ENCODE measurements around the gene LDB2. TPM values are rescaled to one million over a fixed set of nuclear protein-coding genes. Genes with fewer than 3 reads are reported as not detected.

LDB2 gene
- total and polyA plus RNA-seq, 2 of the 8 experiments (the other 6 are each of a cell fraction or from before 2014, with no cell fraction given) = 57.0 to 140 TPM

GRCh38 chr4:16802044-16802443 lies 96.4 kb downstream of the LDB2 start (continued):
- TF ChIP-seq GABPA (IDR thresholded peaks at IDR 0.05; ENCODE audit: borderline replicate concordance, insufficient read depth, low read length) (no peak), CHD1 (IDR thresholded peaks at IDR 0.05; ENCODE audit: low read depth, low read length) (no peak), TAF7 (optimal IDR thresholded peaks at IDR 0.05; ENCODE audit: borderline replicate concordance, low read depth, low read length) (no peak), RFX5 (IDR thresholded peaks at IDR 0.05; ENCODE audit: borderline replicate concordance, low read depth, low read length) (no peak), E2F6 (IDR thresholded peaks at IDR 0.05) (no peak)

All from H1 (cell line).